Mucosa of gallbladder (tissue), 1 donor: ENCODE data around the gene PRAMEF17. TPM values are rescaled to one million over a fixed set of nuclear protein-coding genes. Genes with fewer than 3 reads are reported as not detected.
"Not testable (repeated sequence)": the region's sequence is repeated elsewhere in the genome, so short reads cannot be mapped to it uniquely, and the experiment has no call there.

Source experiments
- DNase-seq: peaks from one replicate; pipeline ENCODE4 v3.0.0-alpha.2; 2020; ENCODE audit warnings: low spot score
- total RNA-seq: library from RNA; stranded (reverse); gene quantifications from one replicate; pipeline ENCODE4 v1.2.1, GENCODE V29; 2021
- donor health status: DM: no; HTN: no; CAD: no.

The PRAMEF17 gene
- not detected for total RNA-seq

GRCh38 chr1:13389332-13389731, at the start of gene PRAMEF17:
TSS of gene PRAMEF17 (plus strand) at chr1:13389632. CDS start at chr1:13389658, 26 bp downstream.
- not testable (repeated sequence) for DNase-seq

GRCh38 chr1:13342496-13342895, 46.9 kb upstream of the PRAMEF17 start:
- DNase-seq = not testable (repeated sequence)

GRCh38 chr1:13347034-13347433, 42.4 kb upstream of the PRAMEF17 start, which contains the start of gene PRAMEF14:
TSS of gene PRAMEF14 (minus strand) at chr1:13347134. CDS start at chr1:13345314, 1,820 bp downstream.
- DNase-seq = not testable (repeated sequence)

- DNase-seq = not testable (repeated sequence)
Measured at GRCh38 chr1:13353476-13353875, 36.0 kb upstream of the PRAMEF17 start.

- not testable (repeated sequence) for DNase-seq
Measured at GRCh38 chr1:13354475-13354874, 35.0 kb upstream of the PRAMEF17 start.

- DNase-seq = peak; percentile 31
Measured at GRCh38 chr1:13356774-13357173, 32.7 kb upstream of the PRAMEF17 start.

- not testable (repeated sequence) for DNase-seq
Measured at GRCh38 chr1:13362364-13362763, 27.1 kb upstream of the PRAMEF17 start.

- DNase-seq = not testable (repeated sequence)
Measured at GRCh38 chr1:13364928-13365327, 24.5 kb upstream of the PRAMEF17 start.

- DNase-seq = not testable (repeated sequence)
Measured at GRCh38 chr1:13366536-13366935, 22.9 kb upstream of the PRAMEF17 start.

- not testable (repeated sequence) for DNase-seq
Measured at GRCh38 chr1:13368544-13368943, 20.9 kb upstream of the PRAMEF17 start.

GRCh38 chr1:13378983-13379382, 10.4 kb upstream of the PRAMEF17 start:
- not testable (repeated sequence) for DNase-seq

GRCh38 chr1:13380380-13380779, 9.1 kb upstream of the PRAMEF17 start:
- DNase-seq = not testable (repeated sequence)

GRCh38 chr1:13393004-13393403, 3.6 kb downstream of the PRAMEF17 start:
- DNase-seq = not testable (repeated sequence)

- not testable (repeated sequence) for DNase-seq
Measured at GRCh38 chr1:13394761-13395160, 5.3 kb downstream of the PRAMEF17 start.

- not testable (repeated sequence) for DNase-seq
Measured at GRCh38 chr1:13395311-13395710, 5.9 kb downstream of the PRAMEF17 start.

- no peak for DNase-seq
Measured at GRCh38 chr1:13407811-13408210, 18.4 kb downstream of the PRAMEF17 start.

GRCh38 chr1:13410150-13410549, 20.7 kb downstream of the PRAMEF17 start, which contains the start of gene PRAMEF20:
TSS of gene PRAMEF20 (plus strand) at chr1:13410450. CDS start at chr1:13416355, 5,905 bp downstream.
- DNase-seq = not testable (repeated sequence)

- DNase-seq = no peak
Measured at GRCh38 chr1:13430495-13430894, 41.1 kb downstream of the PRAMEF17 start.

GRCh38 chr1:13432251-13432650, 42.8 kb downstream of the PRAMEF17 start:
- no peak for DNase-seq

GRCh38 chr1:13433694-13434358, 44.4 kb downstream of the PRAMEF17 start:
- DNase-seq = not testable (repeated sequence)

GRCh38 chr1:13435458-13435857, 46.0 kb downstream of the PRAMEF17 start:
- DNase-seq = no peak

- not testable (repeated sequence) for DNase-seq
Measured at GRCh38 chr1:13439104-13439783, 49.8 kb downstream of the PRAMEF17 start.
